Stomach (tissue), 4 donors: ENCODE data around the gene APOF.
"Not testable (repeated sequence)": the region's sequence is repeated elsewhere in the genome, so short reads cannot be mapped to it uniquely, and the experiment has no call there.

Experiments
- CTCF ChIP-seq, 7 experiments: fragments of 450-650 bp in 4 of 7; fragments of 200-600 bp in 3 of 7; sonication (generic) in 3 of 7; IDR thresholded peaks; one replicate each; pipeline ENCODE4 v1.5.1; 2016 to 2019; ENCODE audit warnings: antibody characterized with exemption in 7 of 7, control low read depth in 2 of 7, mild to moderate bottlenecking in 1 of 7
- EP300 ChIP-seq: sonication (generic); formaldehyde crosslinking; IDR thresholded peaks from one replicate; pipeline ENCODE4 v1.6.1; 2017; ENCODE audit warnings: antibody characterized with exemption
- POLR2A ChIP-seq, 4 donors: fragments of 450-650 bp; IDR thresholded peaks; one replicate each; pipeline ENCODE4 v1.6.1; 2016; ENCODE audit warnings: antibody characterized with exemption in 4 of 4, control low read depth in 2 of 4, mild to moderate bottlenecking in 1 of 4, moderate library complexity in 1 of 4
- POLR2AphosphoS5 ChIP-seq, 3 donors: sonication (generic); formaldehyde crosslinking; IDR thresholded peaks; one replicate each; pipeline ENCODE4 v1.6.1; 2016; ENCODE audit warnings: antibody characterized with exemption in 3 of 3

DNA sequence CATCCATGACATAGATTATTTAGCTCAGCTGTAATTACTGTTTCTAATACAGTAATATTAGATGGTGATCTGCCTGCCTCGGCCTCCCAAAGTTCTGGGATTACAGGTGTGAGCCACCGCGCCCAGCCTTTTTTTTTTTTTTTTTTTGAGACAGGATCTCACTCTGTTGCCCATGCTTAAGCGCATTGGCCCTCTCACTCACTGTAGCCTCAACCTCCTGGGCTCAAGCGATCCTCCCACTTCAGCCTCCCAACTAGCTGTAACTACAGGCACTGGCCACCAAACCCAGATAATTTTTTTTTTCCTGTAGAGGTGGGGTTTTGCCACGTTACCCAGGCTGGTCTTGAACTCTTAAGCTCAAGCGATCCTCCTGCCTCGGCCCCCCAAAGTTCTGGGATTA lies 27.1 kb downstream of the APOF start:
- not testable (repeated sequence) for TF ChIP-seq CTCF (IDR thresholded peaks at IDR 0.05); POLR2A (IDR thresholded peaks at IDR 0.05); POLR2AphosphoS5 (IDR thresholded peaks at IDR 0.05); EP300
